NCI-H2196 (cell line): ENCODE results near the gene C5orf58.

Experiments
- DNase-seq: peaks from one replicate; lab custom pipeline; 2025; ENCODE audit not compliant: unreplicated experiment; lab: John Stamatoyannopoulos, UW

C5orf58 gene

GRCh38 chr5:170232786-170233185 lies at the start of gene C5orf58:
C5orf58 (plus strand) TSS chr5:170232985; CDS start chr5:170234977, 1,992 bp downstream.
- DNase-seq = no peak

- peak; percentile 23 for DNase-seq
Measured at GRCh38 chr5:170183816-170184687, 48.7 kb upstream of the C5orf58 start.

- DNase-seq = no peak
Measured at GRCh38 chr5:170184737-170185136, 48.0 kb upstream of the C5orf58 start.

- no peak for DNase-seq
Measured at GRCh38 chr5:170186156-170186555, 46.6 kb upstream of the C5orf58 start.

- DNase-seq = no peak
Measured at GRCh38 chr5:170186856-170187255, 45.9 kb upstream of the C5orf58 start.

- DNase-seq = no peak
Measured at GRCh38 chr5:170190436-170191134, 42.2 kb upstream of the C5orf58 start.

- no peak for DNase-seq
Measured at GRCh38 chr5:170192829-170193228, 40.0 kb upstream of the C5orf58 start.

- DNase-seq = no peak
Measured at GRCh38 chr5:170195961-170196360, 36.8 kb upstream of the C5orf58 start.

- no peak for DNase-seq
Measured at GRCh38 chr5:170200876-170201275, 31.9 kb upstream of the C5orf58 start.

- no peak for DNase-seq
Measured at GRCh38 chr5:170201311-170201710, 31.5 kb upstream of the C5orf58 start.

- DNase-seq = no peak
Measured at GRCh38 chr5:170202117-170202516, 30.7 kb upstream of the C5orf58 start.

GRCh38 chr5:170204202-170204601 lies 28.6 kb upstream of the C5orf58 start:
- DNase-seq = no peak

GRCh38 chr5:170206216-170206615 lies 26.6 kb upstream of the C5orf58 start:
- no peak for DNase-seq

- no peak for DNase-seq
Measured at GRCh38 chr5:170206958-170207357, 25.8 kb upstream of the C5orf58 start.

- no peak for DNase-seq
Measured at GRCh38 chr5:170211575-170212334, 21.0 kb upstream of the C5orf58 start.

GRCh38 chr5:170216257-170216864 lies 16.4 kb upstream of the C5orf58 start:
- DNase-seq = no peak

GRCh38 chr5:170217831-170218230 lies 15.0 kb upstream of the C5orf58 start:
- DNase-seq = no peak

GRCh38 chr5:170218726-170219125 lies 14.1 kb upstream of the C5orf58 start:
- no peak for DNase-seq

GRCh38 chr5:170219615-170220014 lies 13.2 kb upstream of the C5orf58 start:
- no peak for DNase-seq

GRCh38 chr5:170220191-170220590 lies 12.6 kb upstream of the C5orf58 start:
- no peak for DNase-seq

- no peak for DNase-seq
Measured at GRCh38 chr5:170221327-170221741, 11.5 kb upstream of the C5orf58 start.
